Upper lobe of left lung (tissue), 6 donors: Measurements from ENCODE around the gene B4GALNT4. TPM values are rescaled to one million over a fixed set of nuclear protein-coding genes. Genes with fewer than 3 reads are reported as not detected.

Experiments used
- ATAC-seq, 2 donors: fragments of 200-7000 bp; cut with Tn5 transposase; one replicate each; pipeline ENCODE4 v1.9.1; 2022; ENCODE audit warnings: mild to moderate bottlenecking in 2 of 2, moderate library complexity in 2 of 2; ENCODE audit not compliant: low FRiP score in 2 of 2
- DNase-seq, 2 donors: peaks; one replicate each; pipeline ENCODE4 v3.0.0-alpha.2; 2019 to 2020
- H3K27ac ChIP-seq, 4 donors: fragments of 200-600 bp; sonication (generic); one replicate each; pipeline ENCODE4 v1.5.1; 2016 to 2019
- H3K27me3 ChIP-seq, 4 donors: fragments of 200-600 bp; sonication (generic); one replicate each; pipeline ENCODE4 v1.5.1; 2017 to 2019
- H3K36me3 ChIP-seq, 4 donors: fragments of 200-600 bp; sonication (generic); one replicate each; pipeline ENCODE4 v1.5.1; 2016 to 2019
- H3K4me1 ChIP-seq, 4 donors: fragments of 200-600 bp; sonication (generic); one replicate each; pipeline ENCODE4 v1.5.1; 2018 to 2019
- H3K4me3 ChIP-seq, 4 donors: fragments of 200-600 bp; sonication (generic); one replicate each; pipeline ENCODE4 v1.5.1; 2017 to 2019; ENCODE audit warnings: mild to moderate bottlenecking in 2 of 4, moderate library complexity in 1 of 4
- H3K9me3 ChIP-seq, 4 donors: fragments of 200-600 bp; sonication (generic); one replicate each; pipeline ENCODE4 v1.5.1; 2018 to 2019
- EP300 ChIP-seq, 4 donors: sonication (generic); formaldehyde crosslinking; IDR thresholded peaks; one replicate each; pipeline ENCODE4 v1.5.1; 2017; ENCODE audit warnings: antibody characterized with exemption in 4 of 4, control low read depth in 2 of 4
- POLR2A ChIP-seq, 4 donors: fragments of 450-650 bp; IDR thresholded peaks; one replicate each; pipeline ENCODE4 v1.5.1; 2016 to 2017; ENCODE audit warnings: antibody characterized with exemption in 4 of 4, mild to moderate bottlenecking in 2 of 4
- POLR2AphosphoS5 ChIP-seq, 2 donors: sonication (generic); formaldehyde crosslinking; IDR thresholded peaks; one replicate each; pipeline ENCODE4 v1.5.1; 2017; ENCODE audit warnings: antibody characterized with exemption in 2 of 2
- WGBS, 2 donors: methylation state at CpG; one replicate each; pipeline ENCODE4 v1.1.5; 2017 to 2018; 5-methylcytosine and 5-hydroxymethylcytosine counted together
- total RNA-seq, 6 donors: library from RNA; depleted of rRNA in 4 of 6; stranded (reverse); fragments of >200 nt in 4 of 6; gene quantifications; one replicate each; pipeline versions ENCODE4 v1.1.0 to v1.2.1, GENCODE V29; 2016 to 2021
- TF ChIP-seq, protein P1 (sequence below), 6 experiments: fragments of 450-650 bp in 4 of 6; fragments of 200-600 bp in 2 of 6; sonication (generic) in 2 of 6; IDR thresholded peaks; one replicate each; pipeline ENCODE4 v1.5.1; 2016 to 2019; ENCODE audit warnings: antibody characterized with exemption in 6 of 6
- donor health status: DM: no; HTN: no; CAD: no; lungs with moderate emphysema.
- donor health status: DM: no; HTN: yes; CAD: no; lungs with severe emphysema.

Gene B4GALNT4
- total RNA-seq, 6 donors from 2014 or later: 0.23 to 2.1 (median 0.54) TPM; not detected in 1

DNA sequence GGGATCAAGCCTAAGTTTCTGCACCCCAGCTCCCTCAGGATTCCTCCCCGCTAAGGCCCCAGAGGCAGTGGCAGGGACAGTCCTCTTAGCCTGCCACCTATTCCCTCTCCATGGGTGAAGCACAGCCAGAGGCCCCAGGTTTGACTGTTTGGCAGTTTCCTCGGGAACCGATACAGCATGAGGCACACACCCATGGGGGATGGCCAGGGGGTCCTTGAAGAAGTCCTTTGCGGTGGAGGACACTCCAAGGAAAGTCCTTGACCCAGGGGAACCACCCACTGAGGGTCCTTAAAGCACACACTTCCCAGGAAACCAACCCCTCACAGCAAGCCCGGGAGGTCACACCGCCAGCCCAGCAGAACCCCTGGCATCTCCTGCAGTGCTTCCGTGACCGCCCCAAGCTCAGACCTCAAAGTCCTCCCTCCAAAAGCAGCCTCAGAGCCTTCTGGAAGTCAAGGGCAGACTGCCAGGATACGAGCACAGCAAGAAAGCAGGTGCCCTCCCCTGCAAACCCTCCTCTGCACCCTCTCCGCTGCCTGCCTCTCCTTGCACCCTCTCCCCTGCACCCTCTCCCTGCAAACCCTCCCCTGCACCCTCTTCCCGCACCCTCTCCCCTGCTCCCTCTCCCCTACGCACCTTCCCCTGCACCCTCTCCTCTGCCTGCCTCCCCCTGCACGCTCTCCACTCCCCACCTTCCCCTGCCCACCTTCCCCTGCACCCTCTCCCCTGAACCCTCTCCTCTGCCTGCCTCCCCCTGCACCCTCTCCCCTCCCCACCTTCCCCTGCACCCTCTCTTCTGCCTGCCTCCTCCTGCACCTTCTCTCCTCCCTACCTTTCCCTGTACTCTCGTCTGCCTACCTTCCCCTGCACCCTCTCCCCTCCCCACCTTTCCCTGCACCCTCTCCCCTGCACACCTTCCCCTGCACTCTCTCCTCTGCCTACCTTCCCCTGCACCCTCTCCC, 44.1 kb downstream of the B4GALNT4 start:
- TF ChIP-seq POLR2AphosphoS5 (IDR thresholded peaks at IDR 0.05) (no peak), EP300 (IDR thresholded peaks at IDR 0.05) (no peak), POLR2A (IDR thresholded peaks at IDR 0.05) (no peak)
- TF ChIP-seq, protein P1, sequence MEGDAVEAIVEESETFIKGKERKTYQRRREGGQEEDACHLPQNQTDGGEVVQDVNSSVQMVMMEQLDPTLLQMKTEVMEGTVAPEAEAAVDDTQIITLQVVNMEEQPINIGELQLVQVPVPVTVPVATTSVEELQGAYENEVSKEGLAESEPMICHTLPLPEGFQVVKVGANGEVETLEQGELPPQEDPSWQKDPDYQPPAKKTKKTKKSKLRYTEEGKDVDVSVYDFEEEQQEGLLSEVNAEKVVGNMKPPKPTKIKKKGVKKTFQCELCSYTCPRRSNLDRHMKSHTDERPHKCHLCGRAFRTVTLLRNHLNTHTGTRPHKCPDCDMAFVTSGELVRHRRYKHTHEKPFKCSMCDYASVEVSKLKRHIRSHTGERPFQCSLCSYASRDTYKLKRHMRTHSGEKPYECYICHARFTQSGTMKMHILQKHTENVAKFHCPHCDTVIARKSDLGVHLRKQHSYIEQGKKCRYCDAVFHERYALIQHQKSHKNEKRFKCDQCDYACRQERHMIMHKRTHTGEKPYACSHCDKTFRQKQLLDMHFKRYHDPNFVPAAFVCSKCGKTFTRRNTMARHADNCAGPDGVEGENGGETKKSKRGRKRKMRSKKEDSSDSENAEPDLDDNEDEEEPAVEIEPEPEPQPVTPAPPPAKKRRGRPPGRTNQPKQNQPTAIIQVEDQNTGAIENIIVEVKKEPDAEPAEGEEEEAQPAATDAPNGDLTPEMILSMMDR (IDR thresholded peaks at IDR 0.05): no peak
- 15 to 24% methylated on average over 10 to 12 of the region's 14 CpGs for WGBS, 2 donors
- DNase-seq (peak in 1 of 2 donors; percentile 65), ATAC-seq (no peak)
- H3K36me3 ChIP-seq: no peaks in the 10 kb centered on the region
- peaks cover 34 to 56% (median 44%) of the 10 kb centered on the region in 4 donors for H3K4me1 ChIP-seq
- no peaks in the 10 kb centered on the region for H3K9me3 ChIP-seq
- H3K4me3 ChIP-seq: peak overlapping the region in 3 of 4 donors; percentile 64 to 90 (median 72)
- H3K27ac ChIP-seq: peak overlapping the region in 2 of 4 donors; percentile 45 to 53
- no peaks in the 10 kb centered on the region for H3K27me3 ChIP-seq

DNA sequence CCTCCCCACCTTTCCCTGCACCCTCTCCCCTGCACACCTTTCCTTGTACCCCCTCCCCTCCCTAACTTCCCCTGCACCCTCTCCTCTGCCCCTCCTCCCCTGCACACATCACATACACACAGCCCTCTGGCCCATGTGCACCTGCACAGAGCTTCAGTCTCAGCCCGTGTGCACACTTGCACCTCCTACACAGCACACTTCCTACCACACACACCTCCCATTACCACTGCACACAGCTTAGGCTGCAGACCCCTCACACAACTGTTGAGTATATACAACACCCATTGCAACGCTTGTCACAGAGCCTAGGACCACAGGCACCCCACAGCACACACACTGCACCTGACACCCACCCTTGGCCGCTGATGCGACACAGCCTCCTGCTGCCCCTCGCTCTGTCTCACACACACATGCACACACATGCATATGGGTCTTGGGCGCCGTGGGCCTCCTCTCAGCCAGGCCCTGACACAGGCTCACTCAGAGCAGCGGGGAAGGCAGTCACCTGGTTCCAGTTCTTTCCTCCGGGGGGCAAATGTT, 45.1 kb downstream of the B4GALNT4 start:
- ATAC-seq (no peak), DNase-seq (peak in 1 of 2 donors; percentile 68)
- WGBS, 2 donors: 38% methylated on average over 9 of the region's 9 CpGs
- H3K9me3 ChIP-seq: no peaks in the 10 kb centered on the region
- peaks cover 34 to 56% (median 44%) of the 10 kb centered on the region in 4 donors for H3K4me1 ChIP-seq
- peak overlapping the region; percentile 18 to 90 (median 68) for H3K4me3 ChIP-seq
- TF ChIP-seq POLR2AphosphoS5 (IDR thresholded peaks at IDR 0.05) (no peak), POLR2A (IDR thresholded peaks at IDR 0.05) (no peak), EP300 (IDR thresholded peaks at IDR 0.05) (no peak)
- TF ChIP-seq, protein P1 (IDR thresholded peaks at IDR 0.05): no peak
- no peaks in the 10 kb centered on the region for H3K27me3 ChIP-seq
- peak overlapping the region in 3 of 4 donors; percentile 39 to 92 (median 70) for H3K27ac ChIP-seq
- H3K36me3 ChIP-seq: no peaks in the 10 kb centered on the region

DNA sequence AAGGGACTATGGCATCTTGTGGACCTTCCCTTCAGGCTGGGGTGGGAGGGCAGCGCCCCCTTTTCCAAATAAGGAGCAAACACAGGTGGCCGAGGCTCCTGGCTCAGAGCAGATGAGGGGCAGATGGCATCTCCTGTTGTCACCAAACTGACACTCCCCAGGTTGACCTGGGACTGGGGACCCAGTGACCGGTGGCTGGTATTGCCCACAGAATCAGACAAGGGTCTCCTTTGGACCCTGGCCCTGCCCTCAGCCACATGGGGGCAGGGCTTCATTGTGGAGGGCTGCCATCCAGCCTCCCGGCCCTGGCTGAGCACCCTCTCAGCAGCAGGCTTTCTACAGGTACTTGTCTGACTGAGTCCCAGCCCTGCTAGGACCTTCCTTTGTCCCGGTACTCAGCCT, 46.3 kb downstream of the B4GALNT4 start:
- TF ChIP-seq, protein P1 (IDR thresholded peaks at IDR 0.05): no peak
- TF ChIP-seq EP300 (IDR thresholded peaks at IDR 0.05) (no peak), POLR2AphosphoS5 (IDR thresholded peaks at IDR 0.05) (no peak), POLR2A (IDR thresholded peaks at IDR 0.05) (no peak)
- 41% methylated on average over 5 of the region's 5 CpGs; no CpG with 5 or more reads in 1 of the 2 donors for WGBS, 2 donors
- Histone ChIP-seq H3K36me3 (no peaks in the 10 kb centered on the region), H3K27ac (peak overlapping the region; percentile 85 to 92 (median 90)), H3K4me1 (peaks cover 34 to 56% (median 44%) of the 10 kb centered on the region in 4 donors), H3K9me3 (no peaks in the 10 kb centered on the region), H3K4me3 (peak overlapping the region; percentile 64 to 90 (median 70)), H3K27me3 (no peaks in the 10 kb centered on the region)
- ATAC-seq (no peak), DNase-seq (no peak)

DNA sequence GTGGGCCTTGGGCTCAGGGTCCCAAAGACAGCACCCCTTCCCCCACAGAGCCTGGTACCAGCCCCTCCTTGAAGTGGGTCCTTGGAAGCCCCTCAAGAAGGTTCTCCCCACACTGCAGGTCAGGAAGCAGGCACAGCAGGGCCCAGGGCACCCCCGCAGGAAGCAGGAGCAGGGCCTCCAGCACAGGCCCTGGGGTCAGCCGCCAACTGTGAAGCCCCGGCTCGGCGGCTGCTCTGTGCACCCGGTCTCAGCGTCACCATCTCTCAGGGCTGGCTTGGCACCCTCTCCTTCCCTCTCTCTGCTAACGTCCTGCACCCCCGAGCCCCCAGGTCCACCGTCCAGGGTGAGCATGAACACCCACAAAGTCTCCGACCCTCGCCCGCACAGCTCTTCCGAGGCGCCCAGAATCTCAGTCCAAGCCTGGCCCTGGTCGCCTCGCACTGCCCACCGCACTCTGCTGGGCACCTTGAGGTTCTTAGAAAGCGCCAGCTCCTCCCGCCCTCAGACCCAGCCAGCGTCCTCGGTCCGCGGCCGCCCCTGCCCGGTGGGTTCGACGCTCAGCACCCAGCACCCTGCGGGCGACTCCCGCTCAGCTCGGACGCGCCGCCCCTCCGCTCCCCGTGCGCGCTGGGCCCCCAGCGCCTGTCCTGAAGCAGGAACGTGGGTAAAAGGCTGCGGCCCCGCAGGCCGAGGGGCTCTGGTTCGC, 46.9 kb downstream of the B4GALNT4 start:
- WGBS, 2 donors: 8% methylated on average over 32 of the region's 45 CpGs; no CpG with 5 or more reads in 1 of the 2 donors
- Histone ChIP-seq H3K4me1 (peaks cover 34 to 56% (median 44%) of the 10 kb centered on the region in 4 donors), H3K9me3 (no peaks in the 10 kb centered on the region), H3K36me3 (no peaks in the 10 kb centered on the region), H3K27me3 (no peaks in the 10 kb centered on the region), H3K27ac (peak overlapping the region; percentile 85 to 92 (median 90)), H3K4me3 (peak overlapping the region; percentile 64 to 90 (median 70))
- DNase-seq (peak in 1 of 2 donors; percentile 73), ATAC-seq (peak in 1 of 2 donors; percentile 1)
- TF ChIP-seq EP300 (IDR thresholded peaks at IDR 0.05) (no peak), POLR2A (IDR thresholded peaks at IDR 0.05) (no peak), POLR2AphosphoS5 (IDR thresholded peaks at IDR 0.05) (no peak)
- TF ChIP-seq, protein P1 (IDR thresholded peaks at IDR 0.05): no peak
